Suprapubic skin (tissue), 4 donors: Measurements from ENCODE around the gene CYTH2.

Experiments
- POLR2A ChIP-seq, 2 donors: fragments of 450-650 bp; IDR thresholded peaks; one replicate each; pipeline ENCODE4 v1.6.1; 2017; ENCODE audit warnings: antibody characterized with exemption in 2 of 2, mild to moderate bottlenecking in 2 of 2, moderate library complexity in 2 of 2
- POLR2AphosphoS5 ChIP-seq, 3 donors: sonication (generic); formaldehyde crosslinking; IDR thresholded peaks; one replicate each; pipeline ENCODE4 v1.6.1; 2017; ENCODE audit warnings: antibody characterized with exemption in 3 of 3
- TF ChIP-seq, protein P1 (sequence below), 2 donors: fragments of 200-600 bp in 1 of 2; fragments of 450-650 bp in 1 of 2; sonication (generic) in 1 of 2; IDR thresholded peaks; one replicate each; pipeline ENCODE4 v1.5.1; 2016 to 2019; ENCODE audit warnings: antibody characterized with exemption in 2 of 2, mild to moderate bottlenecking in 1 of 2, moderate library complexity in 1 of 2

DNA sequence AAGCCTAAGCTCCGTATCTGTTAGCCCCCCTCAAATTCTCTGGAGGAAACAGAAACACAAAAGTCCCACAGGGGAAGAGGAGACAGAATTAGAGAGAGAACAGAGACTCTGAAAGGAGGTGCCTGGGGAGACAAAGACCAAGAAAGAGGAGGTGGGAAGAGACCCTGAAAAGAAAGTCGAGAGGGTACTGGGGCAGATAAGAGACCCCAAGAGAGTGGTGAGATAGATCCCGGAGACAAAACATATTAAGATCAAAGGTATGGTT is 24.3 kb upstream of the CYTH2 start:
- TF ChIP-seq, protein P1, sequence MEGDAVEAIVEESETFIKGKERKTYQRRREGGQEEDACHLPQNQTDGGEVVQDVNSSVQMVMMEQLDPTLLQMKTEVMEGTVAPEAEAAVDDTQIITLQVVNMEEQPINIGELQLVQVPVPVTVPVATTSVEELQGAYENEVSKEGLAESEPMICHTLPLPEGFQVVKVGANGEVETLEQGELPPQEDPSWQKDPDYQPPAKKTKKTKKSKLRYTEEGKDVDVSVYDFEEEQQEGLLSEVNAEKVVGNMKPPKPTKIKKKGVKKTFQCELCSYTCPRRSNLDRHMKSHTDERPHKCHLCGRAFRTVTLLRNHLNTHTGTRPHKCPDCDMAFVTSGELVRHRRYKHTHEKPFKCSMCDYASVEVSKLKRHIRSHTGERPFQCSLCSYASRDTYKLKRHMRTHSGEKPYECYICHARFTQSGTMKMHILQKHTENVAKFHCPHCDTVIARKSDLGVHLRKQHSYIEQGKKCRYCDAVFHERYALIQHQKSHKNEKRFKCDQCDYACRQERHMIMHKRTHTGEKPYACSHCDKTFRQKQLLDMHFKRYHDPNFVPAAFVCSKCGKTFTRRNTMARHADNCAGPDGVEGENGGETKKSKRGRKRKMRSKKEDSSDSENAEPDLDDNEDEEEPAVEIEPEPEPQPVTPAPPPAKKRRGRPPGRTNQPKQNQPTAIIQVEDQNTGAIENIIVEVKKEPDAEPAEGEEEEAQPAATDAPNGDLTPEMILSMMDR (IDR thresholded peaks at IDR 0.05) = no peak
- no peak for TF ChIP-seq POLR2A (IDR thresholded peaks at IDR 0.05)
- no peak for TF ChIP-seq POLR2AphosphoS5 (IDR thresholded peaks at IDR 0.05)
